22Rv1 (cell line): Measurements from ENCODE around the gene OPTC.

Source experiments
- H3K27ac ChIP-seq: fragments of 450-650 bp; 2 replicates; pipeline ENCODE4 v1.5.1; 2017
- CTCF ChIP-seq: fragments of 450-650 bp; IDR thresholded peaks from 2 replicates; pipeline ENCODE4 v1.5.1; 2017; ENCODE audit warnings: mild to moderate bottlenecking
- ZFX ChIP-seq: fragments of 450-650 bp; IDR thresholded peaks from 2 replicates; pipeline ENCODE4 v1.6.1; 2017; ENCODE audit warnings: antibody characterized with exemption, borderline replicate concordance

The OPTC gene

GRCh38 chr1:203492748-203493130, 1.2 kb upstream of the OPTC start:
- no peak overlapping the region for H3K27ac ChIP-seq
- no peak for TF ChIP-seq ZFX
- TF ChIP-seq CTCF = no peak

GRCh38 chr1:203495845-203496244, 1.9 kb downstream of the OPTC start:
- no peak for TF ChIP-seq ZFX
- no peak overlapping the region for H3K27ac ChIP-seq

GRCh38 chr1:203497269-203497777, 3.4 kb downstream of the OPTC start:
- TF ChIP-seq ZFX = no peak
- no peak for TF ChIP-seq CTCF
- no peak overlapping the region for H3K27ac ChIP-seq

- TF ChIP-seq CTCF = no peak
- TF ChIP-seq ZFX = no peak
- no peak overlapping the region for H3K27ac ChIP-seq
These were observed 5.8 kb downstream of the OPTC start for GRCh38 chr1:203499643-203500278.

GRCh38 chr1:203500279-203500678, 6.3 kb downstream of the OPTC start:
- TF ChIP-seq CTCF = no peak
- no peak for TF ChIP-seq ZFX

GRCh38 chr1:203503836-203504235, 9.9 kb downstream of the OPTC start:
- no peak overlapping the region for H3K27ac ChIP-seq
- TF ChIP-seq ZFX (no peak), CTCF (no peak)

More at GRCh38 chr1:203500279-203500678, 6.3 kb downstream of the OPTC start:
- no peak overlapping the region for H3K27ac ChIP-seq

- TF ChIP-seq CTCF (peak; percentile 88), ZFX (no peak)
- H3K27ac ChIP-seq = no peak overlapping the region
These were observed 10.7 kb downstream of the OPTC start for GRCh38 chr1:203504400-203505250.
